Right lobe of liver (tissue), 4 donors: ENCODE data around the gene YPEL5.

Experiments used
- CTCF ChIP-seq, 4 donors: fragments of 200-600 bp in 3 of 4; fragments of 450-650 bp in 1 of 4; IDR thresholded peaks; one replicate each; pipeline versions ENCODE4 v1.5.1 to v1.8.0; 2016 to 2022; ENCODE audit warnings: antibody characterized with exemption in 4 of 4, mild to moderate bottlenecking in 2 of 4
- POLR2A ChIP-seq: fragments of 450-650 bp; IDR thresholded peaks from one replicate; pipeline ENCODE4 v1.6.1; 2017; ENCODE audit warnings: antibody characterized with exemption, mild to moderate bottlenecking
- donor health status: DM: no; HTN: no; CAD: no.
- donor health status: DM: no; HTN: no; CAD: no.
- donor health status: DM: no; HTN: yes; CAD: no.

- no peak for TF ChIP-seq CTCF (IDR thresholded peaks at IDR 0.05)
- TF ChIP-seq POLR2A = no peak
These were observed 448 bp downstream of the YPEL5 start for GRCh38 chr2:30147196-30147714.
